ENCODE measurements around the gene ABCB8.

ABCB8 gene

GRCh38 chr7:151059367-151060112, 31.3 kb downstream of the ABCB8 start, which contains the start of gene SLC4A2:
TSS of gene SLC4A2 (plus strand) at chr7:151059589. CDS start at chr7:151061988, 2,399 bp downstream.
- DNase-seq = peak; percentile 82

GRCh38 chr7:151060113-151060415, 31.8 kb downstream of the ABCB8 start:
- DNase-seq = no peak

- DNase-seq = peak; percentile 89
Measured at GRCh38 chr7:151060416-151061212, 32.4 kb downstream of the ABCB8 start.

GRCh38 chr7:151061213-151062110, 33.2 kb downstream of the ABCB8 start:
- peak; percentile 71 for DNase-seq

- no peak for DNase-seq
Measured at GRCh38 chr7:151062111-151062398, 33.8 kb downstream of the ABCB8 start.

GRCh38 chr7:151062399-151063211, 34.4 kb downstream of the ABCB8 start:
- DNase-seq = peak; percentile 72

- DNase-seq = peak; percentile 64
Measured at GRCh38 chr7:151063212-151063561, 34.9 kb downstream of the ABCB8 start.

GRCh38 chr7:151064454-151064853, 36.2 kb downstream of the ABCB8 start:
- DNase-seq = no peak

- no peak for DNase-seq
Measured at GRCh38 chr7:151064993-151065392, 36.7 kb downstream of the ABCB8 start.

GRCh38 chr7:151065516-151065915, 37.3 kb downstream of the ABCB8 start:
- no peak for DNase-seq

GRCh38 chr7:151066273-151066974, 38.2 kb downstream of the ABCB8 start:
- DNase-seq = no peak

GRCh38 chr7:151068069-151068773, 40.0 kb downstream of the ABCB8 start:
- peak; percentile 68 for DNase-seq

GRCh38 chr7:151069841-151070573, 41.8 kb downstream of the ABCB8 start:
- no peak for DNase-seq

- no peak for DNase-seq
Measured at GRCh38 chr7:151070574-151070960, 42.3 kb downstream of the ABCB8 start.

GRCh38 chr7:151071032-151071866, 43.0 kb downstream of the ABCB8 start:
- DNase-seq = no peak

GRCh38 chr7:151073990-151074389, 45.7 kb downstream of the ABCB8 start:
- DNase-seq = no peak

GRCh38 chr7:151074817-151075661, 46.8 kb downstream of the ABCB8 start:
- DNase-seq = no peak

GRCh38 chr7:151075662-151075971, 47.4 kb downstream of the ABCB8 start:
- no peak for DNase-seq

GRCh38 chr7:151075978-151076426, 47.8 kb downstream of the ABCB8 start:
- no peak for DNase-seq

All from NCI-H226 (cell line).